MM.1S (cell line): ENCODE data around the gene ZDHHC15.
"Not testable (repeated sequence)": the region's sequence is repeated elsewhere in the genome, so short reads cannot be mapped to it uniquely, and the experiment has no call there.

ENCODE experiments used
- DNase-seq: peaks from one replicate; pipeline ENCODE4 v3.0.0-alpha.2; 2015
- H2AFZ ChIP-seq: fragments of 300-600 bp; sonication (generic); 2 replicates; pipeline ENCODE4 v1.6.0; 2016; ENCODE audit warnings: antibody characterized with exemption, low read length
- H3F3A ChIP-seq: fragments of 300-600 bp; sonication (generic); 2 replicates; pipeline ENCODE4 v1.6.1; 2016; ENCODE audit warnings: mild to moderate bottlenecking, antibody characterized with exemption, low read length, moderate library complexity, mixed read lengths; ENCODE audit not compliant: insufficient read depth
- H3K27ac ChIP-seq: fragments of 300-600 bp; sonication (generic); 2 replicates; pipeline ENCODE4 v1.5.1; 2016; ENCODE audit warnings: mild to moderate bottlenecking, low read length
- H3K27me3 ChIP-seq: fragments of 300-600 bp; sonication (generic); replicated peaks from 2 replicates; pipeline ENCODE4 v1.6.0; 2016; ENCODE audit warnings: low read length; ENCODE audit not compliant: insufficient read depth
- H3K36me3 ChIP-seq: fragments of 300-600 bp; sonication (generic); replicated peaks from 2 replicates; pipeline ENCODE4 v1.6.1; 2016; ENCODE audit warnings: mild to moderate bottlenecking, low read length, mixed read lengths; ENCODE audit not compliant: insufficient read depth
- H3K4me1 ChIP-seq: fragments of 300-600 bp; sonication (generic); 2 replicates; pipeline ENCODE4 v1.6.1; 2016; ENCODE audit warnings: low read length, mixed read lengths
- H3K4me2 ChIP-seq: fragments of 300-600 bp; sonication (generic); 2 replicates; pipeline ENCODE4 v1.6.0; 2016; ENCODE audit warnings: low read depth, low read length
- H3K4me3 ChIP-seq: fragments of 300-600 bp; sonication (generic); 2 replicates; pipeline ENCODE4 v1.5.1; 2016; ENCODE audit warnings: low read length, mixed read lengths
- H3K79me2 ChIP-seq: fragments of 300-600 bp; sonication (generic); 2 replicates; pipeline ENCODE4 v1.6.1; 2016; ENCODE audit warnings: mixed run types, low read length, mixed read lengths
- H3K9ac ChIP-seq: fragments of 300-600 bp; sonication (generic); 2 replicates; pipeline ENCODE4 v1.6.1; 2016; ENCODE audit warnings: low read length, mixed read lengths
- H3K9me2 ChIP-seq: fragments of 300-600 bp; sonication (generic); replicated peaks from 2 replicates; pipeline ENCODE4 v1.6.1; 2016; ENCODE audit warnings: mild to moderate bottlenecking, low read length, mixed read lengths; ENCODE audit not compliant: insufficient read depth
- H3K9me3 ChIP-seq: fragments of 300-600 bp; sonication (generic); replicated peaks from 2 replicates; pipeline ENCODE4 v1.6.1; 2016; ENCODE audit warnings: mild to moderate bottlenecking, low read length, mixed read lengths; ENCODE audit not compliant: insufficient read depth
- H4K20me1 ChIP-seq: fragments of 300-600 bp; sonication (generic); 2 replicates; pipeline ENCODE4 v1.6.1; 2016; ENCODE audit warnings: mild to moderate bottlenecking, low read length, moderate library complexity, mixed read lengths; ENCODE audit not compliant: insufficient read depth
- CTCF ChIP-seq: fragments of 300-600 bp; sonication (generic); IDR thresholded peaks from 2 replicates; pipeline ENCODE4 v1.5.1; 2016; ENCODE audit warnings: antibody characterized with exemption, low read length, mixed read lengths
- EZH2 ChIP-seq: fragments of 300-600 bp; sonication (generic); optimal IDR thresholded peaks from 2 replicates; pipeline ENCODE3; 2017; ENCODE audit warnings: low read depth, mild to moderate bottlenecking, antibody characterized with exemption, low read length, mixed read lengths
- EZH2phosphoT487 ChIP-seq: fragments of 300-600 bp; sonication (generic); IDR thresholded peaks from 2 replicates; pipeline ENCODE4 v1.6.1; 2018; ENCODE audit warnings: antibody characterized with exemption, low read length

Gene ZDHHC15

DNA sequence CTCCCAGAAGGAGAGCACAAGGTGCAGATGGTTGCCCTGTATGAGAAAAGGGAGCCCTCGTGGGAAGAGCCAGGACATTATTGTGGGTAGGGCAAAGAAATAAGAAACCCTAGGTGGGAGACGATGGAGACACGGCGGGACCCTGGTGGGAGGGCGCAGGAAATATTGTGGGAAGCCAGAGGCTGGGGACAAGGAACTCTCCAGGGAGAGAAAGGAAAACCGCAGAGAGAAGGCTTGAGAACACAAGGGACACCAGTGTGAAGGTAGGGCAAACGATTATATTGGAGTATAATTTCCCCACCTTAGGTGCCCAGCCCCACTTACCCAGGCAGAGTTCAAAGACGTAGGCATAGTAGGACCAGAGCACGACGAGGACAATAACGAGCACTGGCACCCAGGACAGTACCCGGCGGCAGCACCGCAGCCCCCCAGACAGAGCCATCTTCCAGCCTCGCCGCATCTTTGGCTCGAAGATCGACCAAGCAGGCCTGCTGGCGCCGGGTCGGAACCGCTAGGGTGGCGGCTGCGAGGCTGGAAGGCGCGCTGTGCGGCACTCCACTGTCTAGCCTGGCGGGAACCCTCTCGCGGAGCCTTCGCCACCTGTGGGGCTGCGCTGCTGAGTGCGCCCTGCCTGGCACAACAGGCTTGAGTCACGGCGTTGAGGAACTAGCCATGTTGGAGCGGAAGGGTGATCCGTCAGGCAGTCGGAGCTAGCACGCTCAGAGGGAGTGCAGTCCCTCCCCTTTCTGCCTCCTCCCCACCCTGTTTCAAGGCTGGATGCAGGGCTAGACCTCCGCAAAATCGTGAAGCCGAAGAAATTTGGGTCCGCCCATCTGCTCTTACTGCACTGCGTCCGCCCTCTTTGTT lies at the start of gene ZDHHC15:
Gene ZDHHC15 (minus strand): TSS at position 473 of the 867 bp plus-strand sequence. CDS start 13 bp downstream, at position 460.
- Histone ChIP-seq H3K4me3 (no peak within 1 kb of the TSS), H3K36me3 (no peaks in the 10 kb centered on the region), H3K27me3 (no peaks in the 10 kb centered on the region), H3K79me2 (no peaks in the 10 kb centered on the region), H4K20me1 (no peaks in the 10 kb centered on the region), H3K9me3 (no peaks in the 10 kb centered on the region), H3F3A (no peaks in the 10 kb centered on the region), H3K4me2 (no peak within 1 kb of the TSS), H3K4me1 (no peaks in the 10 kb centered on the region), H3K9me2 (no peaks in the 10 kb centered on the region), H3K9ac (no peak within 1 kb of the TSS), H2AFZ (no peak within 1 kb of the TSS), H3K27ac (no peak within 1 kb of the TSS)
- DNase-seq, result no peak
- TF ChIP-seq CTCF (no peak), EZH2 (no peak), EZH2phosphoT487 (no peak)

- H3K9ac ChIP-seq, H3K27me3 ChIP-seq, H3K9me2 ChIP-seq, H3K4me2 ChIP-seq, H2AFZ ChIP-seq, H4K20me1 ChIP-seq, DNase-seq, H3K36me3 ChIP-seq, H3K9me3 ChIP-seq, H3F3A ChIP-seq, H3K79me2 ChIP-seq, H3K27ac ChIP-seq, H3K4me3 ChIP-seq, H3K4me1 ChIP-seq: not testable (repeated sequence)
Measured at GRCh38 chrX:75560544-75560943, 37.7 kb upstream of the ZDHHC15 start.

- H3K36me3 ChIP-seq, result no peaks in the 10 kb centered on the region
- no peaks in the 10 kb centered on the region for H3F3A ChIP-seq
- no peak overlapping the region for H3K4me3 ChIP-seq
- no peak overlapping the region for H2AFZ ChIP-seq
- H3K9me2 ChIP-seq, result no peaks in the 10 kb centered on the region
- H3K9ac ChIP-seq, result no peak overlapping the region
- no peaks in the 10 kb centered on the region for H3K9me3 ChIP-seq
- H3K27ac ChIP-seq, result no peak overlapping the region
- no peaks in the 10 kb centered on the region for H3K79me2 ChIP-seq
- TF ChIP-seq CTCF, result no peak
- TF ChIP-seq EZH2, result no peak
- TF ChIP-seq EZH2phosphoT487, result no peak
- H3K4me2 ChIP-seq, result no peak overlapping the region
- no peaks in the 10 kb centered on the region for H4K20me1 ChIP-seq
- no peaks in the 10 kb centered on the region for H3K4me1 ChIP-seq
- no peaks in the 10 kb centered on the region for H3K27me3 ChIP-seq
- no peak for DNase-seq
Measured at GRCh38 chrX:75547783-75548182, 24.9 kb upstream of the ZDHHC15 start.
